OCI-LY7 (cell line): ENCODE measurements around the gene PNMA8C. TPM values are rescaled to one million over a fixed set of nuclear protein-coding genes. Genes with fewer than 3 reads are reported as not detected.
A peak's percentile ranks its signal among the peaks of the same experiment; 100 is the strongest.

Experiments used
- BruUV-seq: library from RNA; stranded (reverse); fragments of 400-500 nt; replicated peaks from 2 replicates; lab custom pipeline; 2021; lab: Mats Ljungman, UMichigan
- CTCF ChIA-PET: fragments of 300-600 bp; sonication (Branson Sonifier 250); formaldehyde crosslinking; loops from one replicate; lab custom pipeline; 2022; ENCODE audit warnings: antibody characterized with exemption; ENCODE audit not compliant: unreplicated experiment; lab: Charles Lee
- POLR2A ChIA-PET: fragments of 300-600 bp; sonication (Branson Sonifier 250); formaldehyde crosslinking; loops from one replicate; lab custom pipeline; 2022; ENCODE audit warnings: antibody characterized with exemption; lab: Charles Lee
- DNase-seq: peaks from one replicate; pipeline ENCODE4 v3.0.0-alpha.2; 2015; ENCODE audit warnings: low spot score
- H2AFZ ChIP-seq: fragments of 200-600 bp; sonication (generic), shearing (Covaris generic); 2 replicates; pipeline ENCODE4 v1.6.1; 2014; ENCODE audit warnings: mild to moderate bottlenecking, antibody characterized with exemption, low read length, moderate library complexity
- H3K27ac ChIP-seq: fragments of 200-600 bp; sonication (generic); 2 replicates; pipeline ENCODE4 v1.5.1; 2014; ENCODE audit warnings: mixed run types, low read depth, mild to moderate bottlenecking, moderate library complexity, low read length, inconsistent platforms; ENCODE audit not compliant: poor library complexity, severe bottlenecking
- H3K36me3 ChIP-seq: fragments of 200-600 bp; sonication (generic); 2 replicates; pipeline ENCODE4 v1.6.1; 2014; ENCODE audit warnings: mild to moderate bottlenecking, antibody characterized with exemption, low read length, moderate library complexity, mixed read lengths; ENCODE audit not compliant: insufficient read depth
- H3K4me1 ChIP-seq: fragments of 200-600 bp; sonication (generic); 2 replicates; pipeline ENCODE4 v1.5.1; 2014; ENCODE audit warnings: mild to moderate bottlenecking, low read length; ENCODE audit not compliant: insufficient read depth, poor library complexity, severe bottlenecking
- H3K4me2 ChIP-seq: fragments of 200-600 bp; sonication (generic); 2 replicates; pipeline ENCODE4 v1.6.1; 2014; ENCODE audit warnings: mild to moderate bottlenecking, low read length
- H3K4me3 ChIP-seq: fragments of 200-600 bp; sonication (generic); 2 replicates; pipeline ENCODE4 v1.5.1; 2014; ENCODE audit warnings: mild to moderate bottlenecking, low read depth, low read length; ENCODE audit not compliant: poor library complexity, severe bottlenecking
- H3K79me2 ChIP-seq: fragments of 200-600 bp; sonication (generic); 2 replicates; pipeline ENCODE4 v1.6.1; 2016; ENCODE audit warnings: low read depth, mild to moderate bottlenecking, low read length, moderate library complexity, mixed read lengths; ENCODE audit not compliant: insufficient read depth
- H3K9me2 ChIP-seq: fragments of 200-600 bp; sonication (generic); 2 replicates; pipeline ENCODE4 v1.6.1; 2016; ENCODE audit warnings: mild to moderate bottlenecking, low read length, mixed read lengths; ENCODE audit not compliant: insufficient read depth
- H3K9me3 ChIP-seq: fragments of 200-600 bp; sonication (generic); 2 replicates; pipeline ENCODE4 v1.6.1; 2014; ENCODE audit warnings: mild to moderate bottlenecking, mixed run types, low read length, mixed read lengths
- H4K20me1 ChIP-seq: fragments of 200-600 bp; sonication (generic); 2 replicates; pipeline ENCODE4 v1.6.1; 2014; ENCODE audit warnings: mild to moderate bottlenecking, antibody characterized with exemption, low read length, moderate library complexity, mixed read lengths; ENCODE audit not compliant: insufficient read depth
- EZH2phosphoT487 ChIP-seq: fragments of 200-600 bp; sonication (generic); IDR thresholded peaks from 2 replicates; pipeline ENCODE4 v1.6.1; 2018; ENCODE audit warnings: low read depth, borderline replicate concordance, mild to moderate bottlenecking, mixed run types, antibody characterized with exemption, low read length, moderate library complexity, mixed read lengths
- intact Hi-C: fragments of 100-400 bp; cut with micrococcal nuclease; formaldehyde crosslinking; loops from one replicate; pipeline ENCODE4 v1.10.0; 2022; ENCODE audit not compliant: unreplicated experiment
- total RNA-seq, 2 experiments: library from RNA; depleted of rRNA in 1 of 2; stranded (reverse); fragments of >200 nt in 1 of 2; shearing (Covaris generic) in 1 of 2; gene quantifications; 2 replicates each; pipeline ENCODE4 v1.2.3, GENCODE V29; 2014 to 2022
- TF ChIP-seq, protein P1 (sequence below): fragments of 200-600 bp; sonication (generic); conservative IDR thresholded peaks from 2 replicates; pipeline ENCODE4 v1.5.1; 2014; ENCODE audit warnings: mild to moderate bottlenecking, antibody characterized with exemption, low read length, moderate library complexity, mixed read lengths

PNMA8C gene
- total RNA-seq, 2 experiments from 2014 or later, result 1.0 to 4.9 TPM

DNA sequence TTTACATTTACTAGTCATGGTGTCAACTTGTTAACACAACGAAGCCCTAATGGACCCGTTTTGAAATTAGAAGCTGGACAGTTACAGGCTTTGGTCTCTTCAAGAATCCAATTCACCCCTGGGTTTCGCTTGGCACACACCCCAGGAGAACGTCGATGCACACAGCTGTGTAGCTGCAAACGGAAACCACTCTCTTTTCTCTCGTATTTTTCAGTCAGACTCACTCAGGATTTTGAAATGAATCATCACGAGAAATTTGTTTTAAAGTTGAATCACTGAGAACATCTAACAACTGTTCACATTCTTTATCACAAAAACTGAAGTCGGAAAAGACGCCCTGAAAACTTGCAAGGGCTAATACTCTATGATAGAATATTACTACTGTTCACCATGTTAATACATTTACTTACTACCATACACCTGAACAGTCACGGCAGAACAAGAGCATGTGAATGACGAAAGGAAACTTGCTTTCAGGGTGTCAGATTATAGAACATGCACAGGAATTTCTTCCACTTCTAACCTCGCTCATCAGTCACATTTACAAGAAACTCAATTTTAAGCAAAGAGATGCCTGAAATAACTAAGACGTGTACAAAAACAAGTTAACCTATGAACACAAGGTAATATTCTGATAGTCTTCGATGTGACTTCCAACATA lies 37.9 kb upstream of the PNMA8C start:
- ChIA-PET CTCF (no interaction called here), POLR2A (interaction anchor here (1.5 kb wide), 1 partner anchor 23 kb away, joined by 10 read pairs; no protein-coding TSS in a partner anchor)
- no peaks in the 10 kb centered on the region for H3K36me3 ChIP-seq
- TF ChIP-seq, protein P1, sequence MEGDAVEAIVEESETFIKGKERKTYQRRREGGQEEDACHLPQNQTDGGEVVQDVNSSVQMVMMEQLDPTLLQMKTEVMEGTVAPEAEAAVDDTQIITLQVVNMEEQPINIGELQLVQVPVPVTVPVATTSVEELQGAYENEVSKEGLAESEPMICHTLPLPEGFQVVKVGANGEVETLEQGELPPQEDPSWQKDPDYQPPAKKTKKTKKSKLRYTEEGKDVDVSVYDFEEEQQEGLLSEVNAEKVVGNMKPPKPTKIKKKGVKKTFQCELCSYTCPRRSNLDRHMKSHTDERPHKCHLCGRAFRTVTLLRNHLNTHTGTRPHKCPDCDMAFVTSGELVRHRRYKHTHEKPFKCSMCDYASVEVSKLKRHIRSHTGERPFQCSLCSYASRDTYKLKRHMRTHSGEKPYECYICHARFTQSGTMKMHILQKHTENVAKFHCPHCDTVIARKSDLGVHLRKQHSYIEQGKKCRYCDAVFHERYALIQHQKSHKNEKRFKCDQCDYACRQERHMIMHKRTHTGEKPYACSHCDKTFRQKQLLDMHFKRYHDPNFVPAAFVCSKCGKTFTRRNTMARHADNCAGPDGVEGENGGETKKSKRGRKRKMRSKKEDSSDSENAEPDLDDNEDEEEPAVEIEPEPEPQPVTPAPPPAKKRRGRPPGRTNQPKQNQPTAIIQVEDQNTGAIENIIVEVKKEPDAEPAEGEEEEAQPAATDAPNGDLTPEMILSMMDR, result no peak
- H3K79me2 ChIP-seq, result no peaks in the 10 kb centered on the region
- H3K4me1 ChIP-seq, result peaks cover 40% of the 10 kb centered on the region
- H3K4me2 ChIP-seq, result peak overlapping the region; percentile 73
- intact Hi-C loops, result no loop called here
- no peaks in the 10 kb centered on the region for H3K9me2 ChIP-seq
- no peaks in the 10 kb centered on the region for H3K9me3 ChIP-seq
- BruUV-seq, result no TSS peak
- H2AFZ ChIP-seq, result peak overlapping the region; percentile 86; the same call in 1 of the 2 replicates
- peak; percentile 75 for DNase-seq
- H3K27ac ChIP-seq, result peak overlapping the region; percentile 74
- H3K4me3 ChIP-seq, result peak overlapping the region; percentile 51
- no peaks in the 10 kb centered on the region for H4K20me1 ChIP-seq

DNA sequence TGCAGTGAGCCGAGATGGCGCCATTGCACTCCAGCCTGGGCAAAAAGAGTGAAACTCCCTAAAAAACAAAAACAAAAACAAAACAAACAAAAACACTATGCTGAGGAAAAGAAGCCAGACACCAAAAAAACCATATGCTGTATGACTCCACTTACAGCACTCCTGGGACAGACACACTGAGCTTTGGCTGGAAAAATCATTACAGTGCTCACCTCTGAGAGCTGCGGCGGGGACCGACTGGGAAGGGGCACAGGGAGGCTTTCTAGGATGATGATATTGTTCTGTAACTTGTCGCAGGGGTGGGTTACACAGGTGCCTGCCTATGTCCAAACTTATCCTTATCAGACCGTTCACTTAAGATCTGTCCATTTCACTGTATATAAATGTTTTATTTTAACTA lies 34.8 kb upstream of the PNMA8C start:
- Histone ChIP-seq H3K9me2 (no peaks in the 10 kb centered on the region), H2AFZ (no peak overlapping the region), H3K36me3 (no peaks in the 10 kb centered on the region), H3K27ac (no peak overlapping the region), H3K9me3 (no peaks in the 10 kb centered on the region), H3K4me3 (no peak overlapping the region), H3K4me1 (peaks cover 71% of the 10 kb centered on the region), H4K20me1 (no peaks in the 10 kb centered on the region), H3K79me2 (no peaks in the 10 kb centered on the region), H3K4me2 (no peak overlapping the region)
- ChIA-PET CTCF (no interaction called here), POLR2A (interaction anchor here (0.6 kb wide), 1 partner anchor 42 kb away, joined by 3 read pairs; no protein-coding TSS in a partner anchor)
- no peak for DNase-seq
- TF ChIP-seq EZH2phosphoT487, result no peak
- TF ChIP-seq, protein P1, result no peak
- BruUV-seq, result no TSS peak
- intact Hi-C loops, result no loop called here

DNA sequence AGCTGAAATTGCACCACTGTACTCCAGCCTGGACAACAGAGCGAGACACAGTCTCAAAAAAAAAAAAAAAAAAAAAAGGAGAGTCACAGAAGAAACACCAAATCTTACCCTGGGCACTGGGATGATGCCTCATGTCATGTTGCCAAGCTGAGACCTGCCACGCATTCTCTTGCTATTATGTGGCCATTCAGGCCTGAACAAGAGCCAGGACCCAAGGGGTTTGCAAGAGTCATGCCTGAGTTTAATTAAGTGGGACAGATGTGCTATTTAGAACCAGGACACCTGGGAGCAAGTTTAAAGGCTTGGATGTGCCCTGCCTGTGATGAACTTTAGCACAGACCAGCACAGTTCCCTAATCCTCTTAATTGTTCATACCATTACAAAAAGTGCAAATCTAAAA lies 32.8 kb upstream of the PNMA8C start:
- ChIA-PET CTCF (no interaction called here), POLR2A (interaction anchor here (0.6 kb wide), 1 partner anchor 59 kb away, joined by 3 read pairs; no protein-coding TSS in a partner anchor)
- H2AFZ ChIP-seq, result peak overlapping the region; percentile 2; the same call in 1 of the 2 replicates
- no peaks in the 10 kb centered on the region for H3K36me3 ChIP-seq
- no peaks in the 10 kb centered on the region for H3K79me2 ChIP-seq
- peak overlapping the region; percentile 47 for H3K4me2 ChIP-seq
- H3K4me3 ChIP-seq, result no peak overlapping the region
- peak overlapping the region; percentile 20 for H3K27ac ChIP-seq
- DNase-seq, result no peak
- TF ChIP-seq, protein P1, result no peak
- no peak for TF ChIP-seq EZH2phosphoT487
- H3K4me1 ChIP-seq, result peaks cover 76% of the 10 kb centered on the region
- no peaks in the 10 kb centered on the region for H4K20me1 ChIP-seq
- BruUV-seq, result no TSS peak
- H3K9me3 ChIP-seq, result no peaks in the 10 kb centered on the region
- intact Hi-C loops, result no loop called here
- no peaks in the 10 kb centered on the region for H3K9me2 ChIP-seq
